K562 (cell line): ENCODE results near the gene LRIF1. TPM values are rescaled to one million over a fixed set of nuclear protein-coding genes. Genes with fewer than 3 reads are reported as not detected.
A peak's percentile ranks its signal among the peaks of the same experiment; 100 is the strongest.

Experiments used
- CREM ChIP-seq: IDR thresholded peaks from 2 replicates; pipeline ENCODE4 v1.6.1; 2014; ENCODE audit warnings: antibody characterized with exemption, low read depth
- CXXC5 ChIP-seq: fragments of 250-450 bp; sonication (Bioruptor Pico); IDR thresholded peaks from 2 replicates; pipeline ENCODE4 v1.8.0; 2022; ENCODE audit warnings: inconsistent platforms, mild to moderate bottlenecking, moderate library complexity
- DIDO1 ChIP-seq: fragments of 450-650 bp; IDR thresholded peaks from 2 replicates; pipeline ENCODE4 v1.6.1; 2016; ENCODE audit warnings: low read depth, missing biosample characterization, missing genetic modification characterization
- E2F3 ChIP-seq: fragments of 250-450 bp; sonication (Bioruptor Pico); IDR thresholded peaks from 2 replicates; pipeline ENCODE4 v1.4.0; 2020; ENCODE audit warnings: mild to moderate bottlenecking
- EHMT2 ChIP-seq: fragments of 450-650 bp; IDR thresholded peaks from 2 replicates; pipeline ENCODE4 v1.6.1; 2018; ENCODE audit warnings: antibody characterized with exemption
- FIP1L1 ChIP-seq: fragments of 200-400 bp; formaldehyde crosslinking; IDR thresholded peaks from 2 replicates; pipeline ENCODE4 v1.6.1; 2018; ENCODE audit warnings: mild to moderate bottlenecking, low read depth, low read length; ENCODE audit not compliant: poor library complexity, severe bottlenecking
- FOSL1 ChIP-seq: fragments of 200-800 bp; sonication (Bioruptor generic); conservative IDR thresholded peaks from 2 replicates; pipeline ENCODE4 v1.6.1; 2016; ENCODE audit warnings: missing genetic modification characterization, missing compliant biosample characterization
- HDAC1 ChIP-seq, 2 experiments: fragments of 450-650 bp; IDR thresholded peaks; 2 replicates each; pipeline ENCODE4 v1.6.1; 2016 to 2017; ENCODE audit warnings: inconsistent platforms in 1 of 2, mild to moderate bottlenecking in 1 of 2, moderate library complexity in 1 of 2
- HNRNPK ChIP-seq: fragments of 200-400 bp; formaldehyde crosslinking; IDR thresholded peaks from one replicate; pipeline ENCODE4 v1.6.1; 2018; ENCODE audit warnings: mild to moderate bottlenecking, low read depth, low read length; ENCODE audit not compliant: poor library complexity, severe bottlenecking
- KDM5B ChIP-seq: fragments of 200-600 bp; sonication (generic); IDR thresholded peaks from 2 replicates; pipeline ENCODE4 v1.6.1; 2012; ENCODE audit warnings: low read depth, mild to moderate bottlenecking, moderate library complexity, low read length, control low read depth, inconsistent platforms; ENCODE audit not compliant: insufficient replicate concordance
- MAFF ChIP-seq: IDR thresholded peaks from 2 replicates; pipeline ENCODE4 v1.6.1; 2012; ENCODE audit warnings: low read length, improper control_type of control experiment
- MAFK ChIP-seq: IDR thresholded peaks from 2 replicates; pipeline ENCODE4 v1.6.1; 2011; ENCODE audit warnings: low read length, improper control_type of control experiment
- MTA1 ChIP-seq: fragments of 450-650 bp; IDR thresholded peaks from 2 replicates; pipeline ENCODE4 v1.6.1; 2017; ENCODE audit warnings: borderline replicate concordance
- NFXL1 ChIP-seq: fragments of 450-650 bp; formaldehyde crosslinking; IDR thresholded peaks from 2 replicates; pipeline ENCODE4 v1.4.0; 2021; ENCODE audit warnings: mild to moderate bottlenecking
- PHB2 ChIP-seq: fragments of 450-650 bp; IDR thresholded peaks from 2 replicates; pipeline ENCODE4 v1.6.1; 2017; ENCODE audit warnings: low read depth
- RUNX1 ChIP-seq: sonication (generic); IDR thresholded peaks from 2 replicates; pipeline ENCODE4 v1.6.1; 2016; ENCODE audit warnings: antibody characterized with exemption, low read depth
- TAF1 ChIP-seq: IDR thresholded peaks from 2 replicates; pipeline ENCODE4 v1.6.1; 2011; ENCODE audit warnings: mild to moderate bottlenecking, low read length, moderate library complexity; ENCODE audit not compliant: insufficient read depth, control insufficient read depth, severe bottlenecking; ENCODE audit errors: extremely low read depth
- TAF7 ChIP-seq: fragments of 450-650 bp; IDR thresholded peaks from 2 replicates; pipeline ENCODE4 v1.6.1; 2016; ENCODE audit warnings: missing genetic modification characterization, missing compliant biosample characterization
- TCF7 ChIP-seq: sonication (generic); IDR thresholded peaks from 2 replicates; pipeline ENCODE4 v1.6.1; 2016; ENCODE audit warnings: antibody characterized with exemption, borderline replicate concordance
- ZFX ChIP-seq: sonication (generic); formaldehyde crosslinking; IDR thresholded peaks from 2 replicates; pipeline ENCODE4 v1.8.0; 2022; ENCODE audit warnings: mild to moderate bottlenecking, missing genetic modification reagents, moderate library complexity
- ZNF184 ChIP-seq: sonication (generic); formaldehyde crosslinking; IDR thresholded peaks from 2 replicates; pipeline ENCODE4 v1.5.0; 2020; ENCODE audit warnings: missing genetic modification reagents
- ZNF263 ChIP-seq: sonication (generic); formaldehyde crosslinking; IDR thresholded peaks from 2 replicates; pipeline ENCODE4 v1.8.0; 2022; ENCODE audit warnings: mild to moderate bottlenecking, missing genetic modification reagents, borderline replicate concordance
- ZNF41 ChIP-seq: fragments of 250-450 bp; sonication (Bioruptor Pico); conservative IDR thresholded peaks from 2 replicates; pipeline ENCODE4 v1.4.0; 2020; ENCODE audit warnings: mild to moderate bottlenecking
- ZNF644 ChIP-seq: fragments of 200-800 bp; sonication (Bioruptor generic); IDR thresholded peaks from 2 replicates; pipeline ENCODE4 v1.6.1; 2016; ENCODE audit warnings: low read depth, missing genetic modification characterization, missing compliant biosample characterization
- ZNF707 ChIP-seq: fragments of 250-450 bp; sonication (Bioruptor Pico); conservative IDR thresholded peaks from 2 replicates; pipeline ENCODE4 v1.8.0; 2022; ENCODE audit warnings: inconsistent platforms, mild to moderate bottlenecking, moderate library complexity
- polyA plus RNA-seq, 8 experiments: library from polyadenylated mRNA; depleted of rRNA in 4 of 8; stranded (reverse) in 5 of 8; unstranded in 3 of 8; fragments of >200 nt; fragmentation: Nextera tagmentation in 2 of 8; fragmentation: Illumina TruSeq in 1 of 8; extraction: Ambion mirVana in 2 of 8; extraction: Trizol in 1 of 8; gene quantifications; 2 replicates each; pipeline versions ENCODE4 v1.2.1 to v1.2.3, GENCODE V29; 2011 to 2014; ENCODE audit warnings: inconsistent platforms in 1 of 8, missing spikeins in 1 of 8
- total RNA-seq, 7 experiments: library from RNA; depleted of rRNA in 6 of 7; stranded (reverse); fragments of >200 nt in 6 of 7; fragmentation: Illumina TruSeq in 2 of 7; extraction: Trizol in 2 of 7; gene quantifications; 2 replicates each; pipeline versions ENCODE4 v1.2.1 to v1.2.3, GENCODE V29; 2011 to 2021; ENCODE audit warnings: low replicate concordance in 1 of 7
- TF ChIP-seq, protein P1 (sequence below): fragments of 250-450 bp; sonication (Bioruptor Pico); IDR thresholded peaks from 2 replicates; pipeline ENCODE4 v1.9.0; 2021; ENCODE audit warnings: mild to moderate bottlenecking, inconsistent platforms
- TF ChIP-seq, protein P2 (sequence below): IDR thresholded peaks from 3 replicates; pipeline ENCODE4 v1.6.1; 2011; ENCODE audit warnings: borderline replicate concordance, mild to moderate bottlenecking; ENCODE audit not compliant: insufficient read length, insufficient read depth

LRIF1 gene
- total and polyA plus RNA-seq, 9 of the 15 experiments (the other 6 are each of a cell fraction or from before 2014, with no cell fraction given): 35.6 to 88.8 (median 74.1) TPM

DNA sequence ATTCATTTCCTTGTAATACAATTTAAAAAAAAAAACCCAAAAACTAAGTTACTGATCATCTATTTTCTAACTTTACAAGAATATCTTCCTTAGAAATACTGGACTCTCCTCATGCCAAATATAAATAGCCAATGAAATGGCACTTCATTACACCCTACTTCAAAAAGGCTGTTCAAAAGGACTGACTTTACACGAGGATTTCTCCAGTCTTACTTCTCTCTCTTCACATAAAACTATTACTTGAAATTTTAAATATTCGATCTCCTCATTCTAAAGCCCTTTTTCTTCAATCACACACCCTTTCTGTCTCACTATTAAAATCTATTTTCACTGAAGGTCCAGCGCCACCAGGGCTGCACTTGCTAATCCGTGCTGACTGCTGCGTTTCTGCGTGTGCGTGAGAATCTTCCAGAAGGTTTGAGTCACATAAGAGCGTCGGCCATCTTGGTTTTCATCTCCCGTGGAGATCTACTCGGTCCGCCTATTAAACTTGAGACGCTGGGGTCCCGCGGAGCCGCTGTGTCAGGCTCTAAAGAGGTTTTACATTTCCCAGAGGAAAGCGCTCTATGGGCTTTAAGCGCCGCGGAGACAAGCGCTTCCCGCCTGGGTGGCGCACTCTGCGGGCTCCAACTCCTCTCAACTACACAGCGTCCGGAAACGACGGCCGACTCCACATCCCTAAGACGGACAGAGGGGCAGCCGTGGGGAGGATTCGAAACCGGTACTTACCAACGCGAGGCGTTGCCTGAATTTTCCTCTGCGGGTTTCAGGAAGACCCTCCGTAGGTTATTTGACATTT lies 631 bp downstream of the LRIF1 start (continued):
- TF ChIP-seq ZFX (CRISPR knock-in tag) (peak; percentile 45; the same call in 1 of the 2 replicates), CXXC5 (CRISPR knock-in tag) (peak; percentile 41), MAFK (peak; percentile 30; the same call in 1 of the 2 replicates), FIP1L1 (no peak), NFXL1 (CRISPR knock-in tag) (peak; percentile 54; the same call in 1 of the 2 replicates), ZNF41 (CRISPR knock-in tag) (peak; percentile 70; the same call in 1 of the 2 replicates), DIDO1 (tag) (no peak), KDM5B (no peak), ZNF644 (peak; percentile 86; the same call in 1 of the 2 replicates), ZNF263 (peak; percentile 45; the same call in 1 of the 2 replicates), ZNF184 (CRISPR knock-in tag) (no peak), ZNF707 (CRISPR knock-in tag) (0 out of 2 replicates have a peak, but pooled peaks have one; percentile 12), RUNX1 (no peak), MTA1 (peak; percentile 33; the same call in 1 of the 2 replicates), TAF1 (peak; percentile 84), TCF7 (no peak), MAFF (peak; percentile 51), TAF7 (0 out of 2 replicates have a peak, but pooled peaks have one; percentile 9), E2F3 (0 out of 2 replicates have a peak, but pooled peaks have one; percentile 41), HNRNPK (no peak), EHMT2 (peak; percentile 74; the same call in 1 of the 2 replicates), FOSL1 (tag) (no peak; the same call in 1 of the 2 replicates), PHB2 (no peak), HDAC1 (IDR thresholded peaks at IDR 0.05) (peak in 1 of 2 experiments; percentile 49; a peak in 1 of 4 replicates), CREM (peak; percentile 57)
- TF ChIP-seq, protein P1, sequence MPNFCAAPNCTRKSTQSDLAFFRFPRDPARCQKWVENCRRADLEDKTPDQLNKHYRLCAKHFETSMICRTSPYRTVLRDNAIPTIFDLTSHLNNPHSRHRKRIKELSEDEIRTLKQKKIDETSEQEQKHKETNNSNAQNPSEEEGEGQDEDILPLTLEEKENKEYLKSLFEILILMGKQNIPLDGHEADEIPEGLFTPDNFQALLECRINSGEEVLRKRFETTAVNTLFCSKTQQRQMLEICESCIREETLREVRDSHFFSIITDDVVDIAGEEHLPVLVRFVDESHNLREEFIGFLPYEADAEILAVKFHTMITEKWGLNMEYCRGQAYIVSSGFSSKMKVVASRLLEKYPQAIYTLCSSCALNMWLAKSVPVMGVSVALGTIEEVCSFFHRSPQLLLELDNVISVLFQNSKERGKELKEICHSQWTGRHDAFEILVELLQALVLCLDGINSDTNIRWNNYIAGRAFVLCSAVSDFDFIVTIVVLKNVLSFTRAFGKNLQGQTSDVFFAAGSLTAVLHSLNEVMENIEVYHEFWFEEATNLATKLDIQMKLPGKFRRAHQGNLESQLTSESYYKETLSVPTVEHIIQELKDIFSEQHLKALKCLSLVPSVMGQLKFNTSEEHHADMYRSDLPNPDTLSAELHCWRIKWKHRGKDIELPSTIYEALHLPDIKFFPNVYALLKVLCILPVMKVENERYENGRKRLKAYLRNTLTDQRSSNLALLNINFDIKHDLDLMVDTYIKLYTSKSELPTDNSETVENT: no peak
- TF ChIP-seq, protein P2, sequence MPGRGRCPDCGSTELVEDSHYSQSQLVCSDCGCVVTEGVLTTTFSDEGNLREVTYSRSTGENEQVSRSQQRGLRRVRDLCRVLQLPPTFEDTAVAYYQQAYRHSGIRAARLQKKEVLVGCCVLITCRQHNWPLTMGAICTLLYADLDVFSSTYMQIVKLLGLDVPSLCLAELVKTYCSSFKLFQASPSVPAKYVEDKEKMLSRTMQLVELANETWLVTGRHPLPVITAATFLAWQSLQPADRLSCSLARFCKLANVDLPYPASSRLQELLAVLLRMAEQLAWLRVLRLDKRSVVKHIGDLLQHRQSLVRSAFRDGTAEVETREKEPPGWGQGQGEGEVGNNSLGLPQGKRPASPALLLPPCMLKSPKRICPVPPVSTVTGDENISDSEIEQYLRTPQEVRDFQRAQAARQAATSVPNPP: no peak
